GM10266 (cell line): Measurements from ENCODE around the gene NECTIN1.

Experiments used
- DNase-seq: peaks from one replicate; pipeline ENCODE4 v3.0.0; 2012; ENCODE audit errors: extremely low spot score
- TF ChIP-seq, protein P1 (sequence below): IDR thresholded peaks from 2 replicates; pipeline ENCODE4 v1.5.1; 2012; ENCODE audit warnings: mild to moderate bottlenecking, low read depth; ENCODE audit not compliant: control insufficient read depth, insufficient read depth; ENCODE audit errors: missing control alignments

NECTIN1 gene

DNA sequence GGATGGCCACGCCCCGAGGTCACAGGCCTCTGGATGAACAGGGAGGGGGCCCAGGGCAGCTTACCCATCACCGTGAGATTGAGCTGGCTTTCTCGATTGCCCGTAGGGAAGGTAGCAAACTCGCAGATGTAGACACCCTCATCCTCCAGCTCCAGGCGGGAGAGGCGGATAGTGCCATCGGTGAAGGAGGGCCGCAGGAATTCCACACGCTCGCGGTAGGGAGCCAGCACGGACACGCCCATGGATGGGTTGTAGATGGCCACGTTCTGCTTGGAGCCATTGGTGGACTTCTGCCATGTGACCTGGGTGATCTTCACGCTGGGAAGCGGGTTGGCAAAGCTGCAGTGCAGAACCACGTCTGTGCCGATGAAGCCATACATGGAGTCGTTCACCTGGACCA is 50.6 kb downstream of the NECTIN1 start:
- no peak for DNase-seq
- TF ChIP-seq, protein P1, sequence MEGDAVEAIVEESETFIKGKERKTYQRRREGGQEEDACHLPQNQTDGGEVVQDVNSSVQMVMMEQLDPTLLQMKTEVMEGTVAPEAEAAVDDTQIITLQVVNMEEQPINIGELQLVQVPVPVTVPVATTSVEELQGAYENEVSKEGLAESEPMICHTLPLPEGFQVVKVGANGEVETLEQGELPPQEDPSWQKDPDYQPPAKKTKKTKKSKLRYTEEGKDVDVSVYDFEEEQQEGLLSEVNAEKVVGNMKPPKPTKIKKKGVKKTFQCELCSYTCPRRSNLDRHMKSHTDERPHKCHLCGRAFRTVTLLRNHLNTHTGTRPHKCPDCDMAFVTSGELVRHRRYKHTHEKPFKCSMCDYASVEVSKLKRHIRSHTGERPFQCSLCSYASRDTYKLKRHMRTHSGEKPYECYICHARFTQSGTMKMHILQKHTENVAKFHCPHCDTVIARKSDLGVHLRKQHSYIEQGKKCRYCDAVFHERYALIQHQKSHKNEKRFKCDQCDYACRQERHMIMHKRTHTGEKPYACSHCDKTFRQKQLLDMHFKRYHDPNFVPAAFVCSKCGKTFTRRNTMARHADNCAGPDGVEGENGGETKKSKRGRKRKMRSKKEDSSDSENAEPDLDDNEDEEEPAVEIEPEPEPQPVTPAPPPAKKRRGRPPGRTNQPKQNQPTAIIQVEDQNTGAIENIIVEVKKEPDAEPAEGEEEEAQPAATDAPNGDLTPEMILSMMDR: no peak

DNA sequence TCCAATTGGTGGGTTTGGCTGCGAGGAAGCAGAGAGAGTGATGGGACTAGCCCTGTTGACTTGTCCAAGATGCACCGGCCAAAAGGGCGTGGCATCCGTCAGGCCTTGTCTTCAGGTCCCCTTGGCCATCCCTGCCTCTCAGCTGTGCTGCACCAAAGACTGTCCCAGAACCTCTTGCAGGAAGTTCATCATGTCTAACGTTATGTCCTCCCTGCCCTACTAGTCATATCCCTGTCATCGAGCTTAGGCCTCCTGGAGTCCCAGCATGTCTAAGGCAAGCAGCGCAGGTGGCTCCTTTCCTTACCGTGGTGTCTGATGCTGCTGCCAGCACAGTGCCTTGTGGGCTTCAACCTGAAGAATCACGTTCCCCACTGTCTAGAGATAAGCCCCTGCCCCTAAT is 51.2 kb downstream of the NECTIN1 start:
- no peak for DNase-seq
- TF ChIP-seq, protein P1: no peak

DNA sequence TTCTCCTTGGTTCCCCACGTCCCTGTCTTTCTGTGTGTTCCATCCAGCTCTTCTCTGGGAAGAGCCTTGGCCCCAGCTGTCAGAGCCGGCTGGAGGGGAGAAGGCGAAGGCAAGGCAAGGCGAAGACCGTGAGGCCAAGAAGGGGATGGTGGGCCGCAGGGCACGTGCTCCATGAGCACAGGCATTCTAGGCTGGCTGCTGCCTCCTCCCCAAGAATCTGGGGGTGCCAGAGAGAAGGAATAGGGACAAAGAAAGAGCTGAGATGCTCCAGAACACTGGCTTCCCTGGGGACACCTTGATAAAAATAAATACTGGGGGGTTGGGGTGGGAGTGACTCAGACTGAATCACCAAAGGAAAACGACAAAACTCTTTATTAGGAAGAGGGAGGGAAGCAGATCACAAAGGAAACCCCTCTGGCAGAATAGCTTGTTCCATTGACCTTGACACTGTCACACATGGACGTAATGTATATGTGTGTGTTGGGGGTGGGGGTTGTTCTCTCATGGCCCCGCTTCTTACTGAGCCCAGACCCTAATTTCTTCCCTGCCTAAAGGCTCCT is 52.5 kb downstream of the NECTIN1 start:
- DNase-seq: no peak
- TF ChIP-seq, protein P1: no peak

DNA sequence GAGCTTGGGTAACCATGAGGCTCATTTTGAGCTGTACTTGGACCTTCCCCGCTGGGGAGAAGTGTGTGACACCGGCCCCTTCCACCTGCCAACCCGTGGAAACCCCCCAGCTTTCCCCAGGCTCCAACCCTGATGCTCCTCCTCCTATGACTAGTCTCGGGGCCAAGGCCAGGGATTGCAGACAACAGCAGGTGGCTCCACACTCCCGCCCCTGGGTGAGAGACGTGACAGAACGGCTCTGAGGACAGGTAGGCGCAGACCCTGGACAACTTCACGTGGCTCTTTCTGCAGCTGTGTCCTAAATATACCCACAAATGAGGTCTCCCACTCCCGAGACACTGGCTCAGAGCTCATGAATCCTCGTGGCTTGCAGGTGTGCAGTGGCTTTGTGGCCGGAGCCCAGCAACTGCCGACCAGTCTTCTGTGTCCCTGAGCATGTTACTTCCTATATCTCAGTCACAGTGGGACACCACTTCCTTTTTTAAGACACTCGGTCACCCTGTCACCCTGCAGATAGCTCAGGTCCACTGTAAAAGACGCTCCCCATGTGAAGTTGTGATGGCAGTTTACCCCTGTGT is 55.2 kb downstream of the NECTIN1 start:
- peak; percentile 84 for DNase-seq
- TF ChIP-seq, protein P1: peak; percentile 77

DNA sequence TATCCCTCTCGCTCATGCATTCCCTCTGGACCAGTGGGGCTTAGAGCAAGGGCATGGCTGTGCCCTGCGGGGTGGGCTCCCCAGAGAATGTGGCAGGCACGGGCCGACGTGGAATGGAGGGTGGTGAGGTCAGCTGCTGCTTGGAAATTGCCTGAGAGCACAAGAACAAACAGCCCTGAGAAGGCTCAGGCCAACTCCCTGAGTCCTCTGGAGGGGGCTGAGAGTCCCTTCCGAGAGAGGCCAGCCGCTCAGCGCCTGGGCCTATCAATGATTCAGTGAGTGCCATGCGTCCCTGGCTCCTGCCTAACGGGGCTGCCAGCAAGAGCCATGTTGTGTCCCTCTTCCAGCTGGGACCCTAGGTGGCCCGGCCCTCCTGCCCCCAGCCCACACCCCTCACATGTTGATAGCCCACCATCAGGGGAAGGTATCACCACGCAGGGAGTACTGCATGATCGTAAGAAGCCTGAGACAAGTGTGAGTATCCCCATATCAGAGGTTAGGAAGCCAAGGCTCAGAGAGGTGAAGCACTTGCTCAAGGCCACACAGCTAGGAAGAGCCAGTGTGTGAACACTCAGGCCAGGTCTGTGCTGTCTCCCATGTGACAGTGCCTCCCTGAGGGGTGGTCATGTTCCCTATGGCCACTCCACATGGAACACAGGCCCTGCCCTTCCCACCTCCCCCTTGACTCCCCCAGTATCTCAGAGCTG is 55.8 kb downstream of the NECTIN1 start:
- DNase-seq: no peak
- TF ChIP-seq, protein P1: no peak

DNA sequence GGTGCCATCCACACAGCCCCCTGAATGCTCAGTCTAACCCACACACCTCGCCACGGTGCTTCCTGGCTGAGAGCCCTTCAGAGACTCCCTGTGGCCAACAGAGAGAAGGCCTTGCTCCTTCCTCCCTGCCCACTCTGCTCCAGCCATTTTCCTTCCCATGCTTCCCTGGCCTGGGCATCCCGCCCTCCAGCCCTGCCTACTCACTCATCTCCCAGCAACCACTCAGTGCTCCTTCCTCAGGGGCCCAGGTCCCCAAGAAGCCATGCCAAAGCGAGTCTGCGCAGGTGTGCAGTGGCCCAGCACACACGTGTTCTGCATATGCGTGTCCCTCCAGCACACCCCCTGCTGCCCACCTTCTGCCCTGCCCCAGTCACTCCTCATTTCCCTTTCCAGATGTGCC is 56.4 kb downstream of the NECTIN1 start:
- no peak for DNase-seq

DNA sequence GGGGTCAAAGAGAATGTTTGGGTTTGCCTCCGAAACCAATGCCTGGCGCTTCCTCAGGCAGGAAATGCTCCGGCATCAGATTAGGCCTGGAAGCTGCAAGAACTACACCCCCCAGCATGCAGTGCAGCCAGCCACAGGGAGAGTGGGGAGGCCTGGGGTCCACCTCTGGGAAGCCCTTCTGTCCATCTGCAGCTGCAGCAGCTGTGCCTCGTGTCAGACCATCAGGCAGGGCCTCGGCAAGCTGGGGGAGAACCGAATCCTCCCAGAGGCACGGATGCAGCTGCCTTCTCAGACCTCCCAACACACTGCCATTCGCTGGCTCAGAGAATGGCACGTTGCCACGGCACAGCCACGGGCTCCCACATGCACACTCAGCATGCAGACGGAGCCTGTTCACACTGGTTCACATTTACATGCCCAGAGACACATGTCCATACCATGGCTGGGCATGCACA is 57.4 kb downstream of the NECTIN1 start:
- no peak for DNase-seq
- TF ChIP-seq, protein P1: no peak

More for the DNA sequence above, 56.4 kb downstream of the NECTIN1 start:
- TF ChIP-seq, protein P1: no peak
